HG02763 (cell line): Measurements from ENCODE around the gene FGGY.

ENCODE experiments used
- ATAC-seq: cut with Tn5 transposase; IDR thresholded peaks from one replicate; pipeline ENCODE4 v1.9.1; 2021; ENCODE audit warnings: mild to moderate bottlenecking, moderate library complexity; ENCODE audit not compliant: unreplicated experiment

The FGGY gene

DNA sequence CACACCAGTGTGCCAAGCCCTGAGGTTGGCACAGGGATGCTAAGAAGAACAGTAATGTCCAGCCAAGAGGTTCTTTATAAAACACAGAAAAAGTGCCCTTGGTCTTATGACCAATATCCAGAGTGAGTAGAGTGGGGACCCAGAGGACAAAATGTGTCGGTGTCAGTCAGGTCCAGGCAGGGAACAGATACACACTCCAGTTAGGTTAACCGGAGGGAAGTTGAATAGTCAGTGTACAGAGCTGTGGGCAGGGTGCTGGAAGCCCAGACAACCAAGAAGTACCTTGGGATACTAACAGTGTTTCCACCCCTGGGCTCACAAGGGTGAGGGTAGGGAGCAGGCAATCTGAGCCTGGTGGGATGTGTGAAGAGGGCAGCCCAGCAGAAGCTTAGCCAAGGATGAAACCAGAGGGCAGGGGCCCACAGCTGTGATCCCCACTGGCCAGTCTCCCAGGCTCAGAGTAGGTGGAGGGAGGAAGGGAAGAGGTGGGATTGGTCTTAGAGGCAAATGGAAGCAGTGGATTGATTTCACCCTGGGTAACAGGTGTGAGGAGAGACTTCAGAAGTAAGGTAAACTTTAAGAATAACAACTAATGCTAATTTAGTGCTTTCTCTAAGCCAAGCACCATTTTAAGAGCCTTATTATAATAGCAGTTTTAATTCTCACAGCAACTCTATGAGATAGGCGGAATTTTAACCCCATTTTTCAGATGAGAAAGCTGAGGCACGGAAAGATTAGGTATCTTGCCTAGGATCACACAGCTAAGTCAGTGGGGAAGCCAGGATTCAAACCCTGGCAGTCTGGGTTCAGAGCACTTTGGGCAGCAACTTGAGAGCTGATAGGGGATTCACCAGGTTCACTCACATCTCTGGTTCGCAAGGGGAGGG lies 374.4 kb downstream of the FGGY start:
- no peak for ATAC-seq

DNA sequence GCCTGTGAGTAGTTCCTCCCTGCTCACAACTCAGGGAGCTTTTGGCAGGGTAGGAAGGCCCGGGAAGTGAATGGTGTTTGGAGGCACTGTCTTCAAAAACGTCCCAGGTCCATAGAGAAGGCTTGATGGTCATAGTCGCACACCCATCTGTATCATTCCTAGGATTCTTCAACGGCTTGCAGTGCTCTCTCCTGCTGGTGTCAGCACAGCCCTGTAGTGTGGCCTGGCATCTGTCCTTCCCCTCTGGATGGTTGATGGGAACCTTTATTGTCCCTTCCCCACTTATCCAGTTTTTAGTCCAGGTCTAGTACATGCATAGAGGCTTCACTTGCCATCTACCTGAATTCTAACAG lies 375.0 kb downstream of the FGGY start:
- no peak for ATAC-seq

GRCh38 chr1:59672851-59673572 lies 376.1 kb downstream of the FGGY start:
- ATAC-seq: no peak

- ATAC-seq: no peak
Measured at GRCh38 chr1:59673573-59674450, 376.9 kb downstream of the FGGY start.

GRCh38 chr1:59674595-59674994 lies 377.7 kb downstream of the FGGY start:
- no peak for ATAC-seq

GRCh38 chr1:59675936-59676335 lies 379.0 kb downstream of the FGGY start:
- no peak for ATAC-seq

DNA sequence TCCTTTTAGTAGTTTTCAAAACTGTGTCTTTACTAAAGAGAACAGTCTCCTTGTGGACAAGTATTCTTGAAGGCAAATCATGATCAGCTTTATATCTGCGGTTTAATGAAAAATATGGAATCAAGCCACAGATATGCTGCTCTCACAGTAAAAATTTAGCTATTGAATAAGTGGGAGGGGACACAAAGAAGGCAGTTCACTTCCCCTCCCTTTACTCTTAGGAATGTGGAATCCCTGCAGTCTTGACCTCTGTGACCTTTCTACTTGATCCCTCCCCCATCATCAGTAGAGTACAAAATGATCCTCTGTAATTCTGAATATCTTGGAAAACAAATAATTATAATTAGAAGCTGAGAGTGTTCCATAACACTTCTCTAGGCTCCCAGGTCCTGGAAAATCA lies 381.1 kb downstream of the FGGY start:
- ATAC-seq: no peak

DNA sequence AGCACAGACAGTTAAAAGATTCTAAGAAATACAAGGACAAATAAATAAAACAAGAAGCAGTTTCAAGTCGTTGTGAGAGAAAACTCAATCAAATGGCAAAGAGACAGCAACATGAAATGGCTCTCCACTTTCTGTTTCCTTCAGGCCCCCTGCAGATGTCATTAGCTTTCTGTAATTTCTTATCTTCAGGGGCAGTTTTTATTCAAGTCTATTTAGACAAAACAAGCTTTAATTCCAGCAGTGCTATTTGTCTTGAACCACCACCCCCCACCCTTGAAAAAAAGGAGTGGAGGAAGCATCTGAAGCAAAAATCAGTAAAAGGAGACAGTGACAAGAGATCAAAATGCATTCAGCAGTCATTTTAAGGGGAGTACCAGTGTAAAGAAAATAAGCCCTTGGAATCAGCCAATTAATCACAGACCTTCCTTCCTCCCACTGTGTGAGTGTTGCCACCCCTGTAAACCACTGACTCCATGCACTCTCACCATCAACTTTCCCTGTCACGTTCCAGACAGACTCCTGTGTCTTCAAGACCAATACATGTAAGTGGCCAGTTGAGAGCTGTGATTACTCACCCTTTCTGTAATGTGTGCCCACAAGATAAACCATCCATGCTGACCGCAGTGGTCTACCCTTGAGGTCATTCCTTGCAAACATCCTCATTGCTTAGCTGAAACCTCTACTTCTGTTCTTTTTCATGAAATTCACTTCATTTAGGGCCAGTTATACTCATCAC lies 381.8 kb downstream of the FGGY start:
- no peak for ATAC-seq

- no peak for ATAC-seq
Measured at GRCh38 chr1:59680044-59680443, 383.1 kb downstream of the FGGY start.

- no peak for ATAC-seq
Measured at GRCh38 chr1:59682396-59683080, 385.6 kb downstream of the FGGY start.

DNA sequence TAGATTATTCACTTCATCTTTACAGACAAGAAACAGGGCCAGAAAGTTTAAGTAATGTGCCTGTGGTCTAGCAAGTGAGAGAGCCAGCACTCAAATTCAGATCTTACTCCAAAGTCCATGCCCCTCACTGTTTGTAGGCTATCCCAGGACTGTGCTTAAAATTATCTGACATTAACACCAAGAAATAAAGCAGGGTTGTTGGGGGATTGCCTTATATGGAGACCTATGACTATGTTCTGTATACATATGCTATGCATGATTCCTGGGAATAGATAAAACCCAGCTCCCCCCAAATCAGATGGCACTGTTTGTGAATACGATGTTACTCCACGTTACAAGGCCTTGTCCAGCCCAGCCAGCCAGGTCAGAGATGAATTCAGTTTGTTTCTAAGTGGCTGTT lies 386.3 kb downstream of the FGGY start:
- no peak for ATAC-seq

DNA sequence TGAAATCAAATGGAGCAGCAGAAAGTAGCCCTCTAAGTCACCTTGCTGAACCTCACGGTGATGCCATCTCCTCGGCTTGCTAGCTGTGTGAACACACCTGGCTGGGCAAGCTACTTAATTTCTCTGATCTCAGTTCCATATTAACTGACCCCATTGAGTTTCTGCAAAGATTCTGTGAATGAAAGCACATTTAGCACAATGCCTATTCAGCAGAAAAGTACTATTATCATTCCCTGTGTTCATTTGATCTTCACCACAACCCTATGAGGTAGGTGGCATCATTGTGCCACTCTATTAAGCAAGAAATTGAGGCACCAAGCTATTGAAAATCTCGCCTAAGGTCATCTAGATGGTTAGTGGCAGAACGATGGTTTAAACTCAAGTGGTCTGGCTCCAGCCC lies 387.8 kb downstream of the FGGY start:
- no peak for ATAC-seq

- no peak for ATAC-seq
Measured at GRCh38 chr1:59685101-59685500, 388.2 kb downstream of the FGGY start.

DNA sequence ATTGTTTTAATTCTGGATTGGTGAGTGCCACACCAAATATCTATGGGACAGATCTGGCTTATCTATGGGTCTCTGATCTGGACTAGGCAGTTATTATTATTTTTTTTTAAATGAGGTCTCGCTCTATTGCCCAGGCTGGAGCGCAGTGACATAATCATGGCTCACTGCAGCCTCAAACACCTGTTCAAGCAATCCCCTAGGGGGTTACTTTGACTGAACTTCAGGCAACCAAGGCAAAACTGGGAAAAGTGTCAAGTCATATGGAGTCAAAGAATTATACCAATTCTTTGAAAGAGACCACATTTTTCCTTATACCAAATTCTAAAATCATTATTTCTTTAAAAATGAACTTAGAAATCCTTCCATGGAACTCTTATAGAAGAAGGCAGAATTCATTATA lies 388.8 kb downstream of the FGGY start:
- no peak for ATAC-seq

GRCh38 chr1:59686170-59686569 lies 389.3 kb downstream of the FGGY start:
- no peak for ATAC-seq

DNA sequence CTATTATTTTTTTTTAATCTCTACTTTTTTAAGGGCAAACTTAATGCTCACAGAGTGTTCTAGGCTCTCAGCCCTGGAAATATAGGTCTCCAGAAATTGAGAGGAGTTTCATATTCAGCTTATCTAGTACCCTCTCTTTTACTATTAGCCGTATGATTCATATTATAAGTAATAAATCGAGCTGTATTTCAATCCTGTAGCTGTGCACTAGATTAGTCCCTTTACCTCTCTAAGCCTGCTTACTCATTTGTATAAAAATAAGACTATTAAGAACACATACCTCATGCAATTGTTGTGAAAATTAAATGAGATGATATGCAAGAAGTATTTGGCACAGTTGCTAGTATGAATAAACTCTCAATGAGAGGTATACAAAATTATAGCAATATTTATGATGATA lies 389.7 kb downstream of the FGGY start:
- ATAC-seq: no peak

- no peak for ATAC-seq
Measured at GRCh38 chr1:59687081-59687480, 390.2 kb downstream of the FGGY start.

- ATAC-seq: no peak
Measured at GRCh38 chr1:59688976-59689375, 392.1 kb downstream of the FGGY start.

- ATAC-seq: no peak
Measured at GRCh38 chr1:59689730-59690129, 392.8 kb downstream of the FGGY start.
